ENCODE results near the gene KIAA0513. TPM values are rescaled to one million over a fixed set of nuclear protein-coding genes. Genes with fewer than 3 reads are reported as not detected.

The KIAA0513 gene
- total RNA-seq, 1 donor = 35.1 TPM

DNA sequence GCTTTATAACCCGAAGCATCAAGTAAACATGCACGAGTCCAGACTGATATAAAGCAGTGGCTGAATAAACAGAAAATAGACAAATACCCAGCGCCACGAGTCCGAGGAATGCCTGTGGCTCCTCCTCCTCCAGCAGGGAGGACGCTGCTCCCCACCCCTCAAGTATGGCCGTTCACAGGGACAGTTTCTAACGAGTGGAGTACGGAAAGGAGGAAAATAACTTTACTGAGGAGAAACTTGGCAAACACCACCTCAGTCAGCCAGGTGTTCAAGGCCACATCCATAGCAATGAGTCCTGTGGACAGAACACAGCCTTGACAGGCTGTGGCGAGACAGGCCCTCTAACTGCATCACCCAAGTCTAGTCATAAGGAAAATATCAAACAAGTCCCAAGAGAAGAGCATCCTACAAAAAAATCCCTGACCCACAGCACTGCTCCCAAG lies 25.5 kb upstream of the KIAA0513 start:
- Histone ChIP-seq H3K4me1 (ENCODE audit: insufficient read depth, low read length) (peaks cover 68% of the 10 kb centered on the region), H3K36me3 (ENCODE audit: insufficient read depth, low read length) (peaks cover 9% of the 10 kb centered on the region), H3K4me3 (ENCODE audit: insufficient read depth, low read length) (peak overlapping the region; percentile 64), H4K20me1 (ENCODE audit: insufficient read depth, low read length) (peaks cover 3% of the 10 kb centered on the region), H2AFZ (ENCODE audit: low read length) (peak overlapping the region; percentile 14), H3K4me2 (ENCODE audit: insufficient read depth, low read length) (peak overlapping the region; percentile 96), H3K9me3 (ENCODE audit: low read depth, low read length) (no peaks in the 10 kb centered on the region), H3K27ac (ENCODE audit: low read depth, low read length) (peak overlapping the region; percentile 83), H3K27me3 (ENCODE audit: insufficient read depth, low read length) (no peaks in the 10 kb centered on the region), H3K79me2 (ENCODE audit: insufficient read depth, low read length) (peaks cover 89% of the 10 kb centered on the region)
- TF ChIP-seq, protein P1, sequence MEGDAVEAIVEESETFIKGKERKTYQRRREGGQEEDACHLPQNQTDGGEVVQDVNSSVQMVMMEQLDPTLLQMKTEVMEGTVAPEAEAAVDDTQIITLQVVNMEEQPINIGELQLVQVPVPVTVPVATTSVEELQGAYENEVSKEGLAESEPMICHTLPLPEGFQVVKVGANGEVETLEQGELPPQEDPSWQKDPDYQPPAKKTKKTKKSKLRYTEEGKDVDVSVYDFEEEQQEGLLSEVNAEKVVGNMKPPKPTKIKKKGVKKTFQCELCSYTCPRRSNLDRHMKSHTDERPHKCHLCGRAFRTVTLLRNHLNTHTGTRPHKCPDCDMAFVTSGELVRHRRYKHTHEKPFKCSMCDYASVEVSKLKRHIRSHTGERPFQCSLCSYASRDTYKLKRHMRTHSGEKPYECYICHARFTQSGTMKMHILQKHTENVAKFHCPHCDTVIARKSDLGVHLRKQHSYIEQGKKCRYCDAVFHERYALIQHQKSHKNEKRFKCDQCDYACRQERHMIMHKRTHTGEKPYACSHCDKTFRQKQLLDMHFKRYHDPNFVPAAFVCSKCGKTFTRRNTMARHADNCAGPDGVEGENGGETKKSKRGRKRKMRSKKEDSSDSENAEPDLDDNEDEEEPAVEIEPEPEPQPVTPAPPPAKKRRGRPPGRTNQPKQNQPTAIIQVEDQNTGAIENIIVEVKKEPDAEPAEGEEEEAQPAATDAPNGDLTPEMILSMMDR (IDR thresholded peaks at IDR 0.05; ENCODE audit: extremely low read depth, low read depth, low read length) = no peak
- DNase-seq (ENCODE audit: insufficient read length, low spot score, missing footprints) = peak; percentile 85

DNA sequence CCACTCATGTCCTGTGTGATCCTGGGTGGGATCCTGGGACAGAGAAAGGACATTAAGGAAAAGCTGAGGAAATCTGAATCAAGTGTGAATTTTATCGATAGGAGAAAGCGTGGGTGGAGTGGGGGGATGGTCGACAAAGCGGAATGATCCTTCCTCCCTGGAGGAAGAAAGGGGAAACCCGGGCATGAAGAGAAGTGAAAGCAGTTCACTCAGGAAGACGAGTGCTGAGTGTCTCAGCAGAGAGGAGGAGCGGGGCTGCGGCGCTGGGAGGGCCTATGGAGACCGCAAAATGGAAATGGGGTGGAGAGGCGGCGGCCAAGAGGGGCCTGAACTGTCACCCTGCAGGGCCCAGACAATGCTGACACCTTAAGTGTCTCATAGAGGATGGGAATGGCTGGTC lies 25.0 kb upstream of the KIAA0513 start:
- H3K4me3 ChIP-seq (ENCODE audit: insufficient read depth, low read length) = peak overlapping the region; percentile 64
- peak overlapping the region; percentile 14 for H2AFZ ChIP-seq (ENCODE audit: low read length)
- peak overlapping the region; percentile 96 for H3K4me2 ChIP-seq (ENCODE audit: insufficient read depth, low read length)
- H3K4me1 ChIP-seq (ENCODE audit: insufficient read depth, low read length) = peaks cover 71% of the 10 kb centered on the region
- H3K27ac ChIP-seq (ENCODE audit: low read depth, low read length) = peak overlapping the region; percentile 83
- peaks cover 90% of the 10 kb centered on the region for H3K79me2 ChIP-seq (ENCODE audit: insufficient read depth, low read length)
- peak; percentile 88 for DNase-seq (ENCODE audit: insufficient read length, low spot score, missing footprints)
- no peaks in the 10 kb centered on the region for H3K9me3 ChIP-seq (ENCODE audit: low read depth, low read length)
- H4K20me1 ChIP-seq (ENCODE audit: insufficient read depth, low read length) = peaks cover 3% of the 10 kb centered on the region
- TF ChIP-seq, protein P1 (IDR thresholded peaks at IDR 0.05; ENCODE audit: extremely low read depth, low read depth, low read length) = no peak
- H3K27me3 ChIP-seq (ENCODE audit: insufficient read depth, low read length) = no peaks in the 10 kb centered on the region
- peaks cover 9% of the 10 kb centered on the region for H3K36me3 ChIP-seq (ENCODE audit: insufficient read depth, low read length)

DNA sequence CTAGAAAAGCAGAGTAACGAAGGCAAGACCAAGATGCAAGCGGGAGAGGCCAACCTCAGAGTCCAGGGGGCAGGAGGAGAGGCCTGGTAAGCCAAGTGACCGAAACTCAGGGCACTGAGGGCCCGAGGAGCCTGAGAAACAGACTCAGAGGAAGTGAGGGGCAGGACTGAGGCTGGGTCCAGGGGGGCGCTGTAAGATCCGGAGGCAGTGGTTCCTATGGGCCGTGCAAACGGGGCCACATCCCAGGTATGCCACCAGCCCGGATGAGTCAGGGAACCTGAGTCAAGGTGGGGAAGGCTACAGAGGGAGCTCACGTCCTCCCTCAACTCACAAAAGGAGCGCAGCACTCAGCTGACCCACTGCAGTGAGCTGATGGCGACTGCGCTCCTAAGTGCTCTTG lies 24.5 kb upstream of the KIAA0513 start:
- Histone ChIP-seq H2AFZ (ENCODE audit: low read length) (no peak overlapping the region), H4K20me1 (ENCODE audit: insufficient read depth, low read length) (peaks cover 3% of the 10 kb centered on the region), H3K27ac (ENCODE audit: low read depth, low read length) (peak overlapping the region; percentile 83), H3K4me1 (ENCODE audit: insufficient read depth, low read length) (peaks cover 71% of the 10 kb centered on the region), H3K79me2 (ENCODE audit: insufficient read depth, low read length) (peaks cover 91% of the 10 kb centered on the region), H3K36me3 (ENCODE audit: insufficient read depth, low read length) (peaks cover 13% of the 10 kb centered on the region), H3K4me3 (ENCODE audit: insufficient read depth, low read length) (peak overlapping the region; percentile 64), H3K9me3 (ENCODE audit: low read depth, low read length) (no peaks in the 10 kb centered on the region), H3K27me3 (ENCODE audit: insufficient read depth, low read length) (no peaks in the 10 kb centered on the region), H3K4me2 (ENCODE audit: insufficient read depth, low read length) (peak overlapping the region; percentile 96)
- TF ChIP-seq, protein P1 (IDR thresholded peaks at IDR 0.05; ENCODE audit: extremely low read depth, low read depth, low read length) = no peak
- DNase-seq (ENCODE audit: insufficient read length, low spot score, missing footprints) = no peak

DNA sequence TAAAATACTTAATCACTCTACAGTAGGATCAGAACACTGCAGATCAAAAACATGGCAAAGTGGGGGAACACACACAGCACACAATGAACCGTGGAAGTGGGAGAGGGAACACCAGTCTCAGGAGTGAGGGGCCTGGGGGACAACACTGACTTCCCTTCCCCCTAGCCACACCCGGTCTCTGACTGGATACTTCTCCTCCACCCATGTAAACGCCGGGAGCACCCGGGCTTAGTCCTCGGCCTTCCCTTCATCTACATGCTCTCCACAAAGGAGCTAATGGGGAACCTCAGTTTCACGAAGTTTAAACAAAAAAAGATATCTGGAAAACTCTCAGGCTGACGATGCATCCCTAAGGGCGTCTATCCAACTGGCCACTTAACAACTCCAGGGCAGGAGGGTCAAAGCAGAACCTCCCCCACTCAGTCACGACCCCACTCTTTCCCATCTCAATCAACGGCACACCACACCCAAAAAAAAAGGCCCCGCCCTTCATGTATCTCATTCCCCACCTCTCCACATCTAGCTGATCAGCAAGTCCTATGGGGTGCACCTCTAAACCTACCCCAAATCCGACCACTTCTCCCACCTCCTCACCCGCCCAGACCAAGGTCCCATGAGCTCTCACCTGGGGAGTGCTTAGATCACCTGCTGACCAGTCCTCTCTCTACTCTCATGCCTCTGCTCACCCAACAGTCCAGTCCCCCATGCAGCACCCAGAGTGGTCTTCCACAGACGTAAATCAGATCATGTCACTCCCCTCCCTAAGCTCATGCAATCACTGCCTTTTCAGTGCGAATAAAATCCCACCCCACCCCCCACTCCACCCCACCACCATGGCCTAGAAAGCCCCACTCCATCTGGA lies 23.6 kb upstream of the KIAA0513 start:
- H4K20me1 ChIP-seq (ENCODE audit: insufficient read depth, low read length) = peaks cover 3% of the 10 kb centered on the region
- H3K27ac ChIP-seq (ENCODE audit: low read depth, low read length) = peak overlapping the region; percentile 83

More for the DNA sequence above, 23.6 kb upstream of the KIAA0513 start:
- Histone ChIP-seq H3K4me3 (ENCODE audit: insufficient read depth, low read length) (peak overlapping the region; percentile 20), H3K79me2 (ENCODE audit: insufficient read depth, low read length) (peaks cover 92% of the 10 kb centered on the region), H3K36me3 (ENCODE audit: insufficient read depth, low read length) (peaks cover 17% of the 10 kb centered on the region), H3K9me3 (ENCODE audit: low read depth, low read length) (no peaks in the 10 kb centered on the region), H3K4me1 (ENCODE audit: insufficient read depth, low read length) (peaks cover 75% of the 10 kb centered on the region), H2AFZ (ENCODE audit: low read length) (no peak overlapping the region), H3K4me2 (ENCODE audit: insufficient read depth, low read length) (peak overlapping the region; percentile 75), H3K27me3 (ENCODE audit: insufficient read depth, low read length) (no peaks in the 10 kb centered on the region)
- DNase-seq (ENCODE audit: insufficient read length, low spot score, missing footprints) = no peak
- TF ChIP-seq, protein P1 (IDR thresholded peaks at IDR 0.05; ENCODE audit: extremely low read depth, low read depth, low read length) = no peak

All from osteoblast (primary cell).